CD4-positive, alpha-beta T cell treated with Interleukin-6 for 4 hours (primary cell): ENCODE measurements around the gene TSNAXIP1.
A peak's percentile ranks its signal among the peaks of the same experiment; 100 is the strongest.
"Not testable (repeated sequence)": the region's sequence is repeated elsewhere in the genome, so short reads cannot be mapped to it uniquely, and the experiment has no call there.

Experiments
- DNase-seq: peaks from one replicate; pipeline ENCODE4 v3.0.0-alpha.2; 2020; ENCODE audit warnings: mixed read lengths

TSNAXIP1 gene

GRCh38 chr16:67837190-67837589, 30.5 kb downstream of the TSNAXIP1 start:
- not testable (repeated sequence) for DNase-seq

GRCh38 chr16:67837811-67838210, 31.1 kb downstream of the TSNAXIP1 start:
- DNase-seq: no peak

GRCh38 chr16:67841198-67841815, 34.6 kb downstream of the TSNAXIP1 start:
- no peak for DNase-seq

DNA sequence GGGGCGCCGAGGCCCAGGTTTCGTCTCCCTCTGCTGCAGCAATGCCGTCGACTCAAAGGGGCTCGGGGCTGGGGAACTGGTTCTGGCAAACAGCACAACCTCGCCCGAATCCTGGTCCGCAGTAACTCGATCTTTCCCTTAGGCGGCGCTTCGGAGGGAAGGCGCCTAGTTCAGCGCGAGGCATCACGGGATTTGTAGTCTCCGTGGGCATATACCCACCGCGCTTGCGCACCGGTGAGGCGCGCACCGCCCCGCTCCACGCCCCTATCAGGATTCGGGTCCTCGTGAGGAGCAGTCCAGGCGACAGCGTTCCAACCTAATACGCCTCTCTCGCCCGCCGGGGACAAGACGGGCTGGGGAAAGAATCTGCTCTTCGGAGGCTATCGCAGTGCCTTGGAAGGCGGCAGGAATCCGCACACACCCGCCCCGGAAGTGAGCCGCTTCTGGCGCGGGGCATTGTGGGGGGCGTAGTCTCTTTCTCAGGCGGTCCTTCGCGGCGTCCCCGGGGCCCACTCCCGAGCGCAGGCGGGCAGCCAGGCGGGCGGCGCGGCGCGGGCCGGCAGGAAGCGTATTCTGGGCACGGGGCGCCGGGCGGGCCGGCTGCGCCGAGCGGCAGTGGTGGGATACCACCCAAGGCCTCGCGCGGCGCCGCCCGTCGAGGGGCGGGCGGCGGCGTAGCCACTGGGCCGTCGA, 35.3 kb downstream of the TSNAXIP1 start, which contains the start of gene THAP11:
Gene THAP11, plus strand, starts transcription at position 505 of the 693 bp plus-strand sequence. CDS start 235 bp downstream, outside the sequence.
- DNase-seq: peak; percentile 95

- peak; percentile 69 for DNase-seq
These were observed 36.0 kb downstream of the TSNAXIP1 start for GRCh38 chr16:67842509-67843342.

DNA sequence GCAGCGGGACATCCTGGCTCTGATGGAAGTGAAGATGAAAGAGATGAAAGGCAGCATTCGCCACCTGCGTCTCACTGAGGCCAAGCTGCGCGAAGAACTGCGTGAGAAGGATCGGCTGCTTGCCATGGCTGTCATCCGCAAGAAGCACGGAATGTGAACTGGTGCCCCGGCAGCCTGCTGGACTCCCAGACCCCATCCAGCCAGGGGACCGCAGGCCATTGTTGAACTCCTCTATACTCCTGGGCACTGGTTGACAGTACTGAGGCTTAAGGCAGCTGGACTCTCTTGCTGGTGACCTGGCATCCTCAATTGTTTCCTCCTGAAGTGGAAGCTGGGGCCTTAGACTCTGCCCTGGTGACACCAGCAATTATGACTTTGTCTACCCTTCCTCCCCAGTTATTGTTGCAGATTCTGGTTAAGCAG, 36.7 kb downstream of the TSNAXIP1 start:
- DNase-seq: no peak

GRCh38 chr16:67844497-67844896, 37.8 kb downstream of the TSNAXIP1 start:
- no peak for DNase-seq

GRCh38 chr16:67845291-67846062, 38.8 kb downstream of the TSNAXIP1 start:
- DNase-seq: no peak

DNA sequence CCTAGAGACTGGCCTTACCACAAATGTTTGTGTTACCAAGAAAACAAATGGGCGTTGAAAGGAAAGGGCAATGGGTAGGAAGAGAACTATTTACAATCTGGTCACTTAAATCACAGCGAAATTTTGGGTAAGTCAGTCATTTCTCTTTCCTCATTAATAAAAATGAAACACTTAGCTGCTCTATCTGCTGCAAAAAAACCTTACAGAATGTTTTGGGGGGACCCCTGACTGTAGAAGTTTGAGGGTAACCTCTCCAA, 39.3 kb downstream of the TSNAXIP1 start:
- no peak for DNase-seq

DNA sequence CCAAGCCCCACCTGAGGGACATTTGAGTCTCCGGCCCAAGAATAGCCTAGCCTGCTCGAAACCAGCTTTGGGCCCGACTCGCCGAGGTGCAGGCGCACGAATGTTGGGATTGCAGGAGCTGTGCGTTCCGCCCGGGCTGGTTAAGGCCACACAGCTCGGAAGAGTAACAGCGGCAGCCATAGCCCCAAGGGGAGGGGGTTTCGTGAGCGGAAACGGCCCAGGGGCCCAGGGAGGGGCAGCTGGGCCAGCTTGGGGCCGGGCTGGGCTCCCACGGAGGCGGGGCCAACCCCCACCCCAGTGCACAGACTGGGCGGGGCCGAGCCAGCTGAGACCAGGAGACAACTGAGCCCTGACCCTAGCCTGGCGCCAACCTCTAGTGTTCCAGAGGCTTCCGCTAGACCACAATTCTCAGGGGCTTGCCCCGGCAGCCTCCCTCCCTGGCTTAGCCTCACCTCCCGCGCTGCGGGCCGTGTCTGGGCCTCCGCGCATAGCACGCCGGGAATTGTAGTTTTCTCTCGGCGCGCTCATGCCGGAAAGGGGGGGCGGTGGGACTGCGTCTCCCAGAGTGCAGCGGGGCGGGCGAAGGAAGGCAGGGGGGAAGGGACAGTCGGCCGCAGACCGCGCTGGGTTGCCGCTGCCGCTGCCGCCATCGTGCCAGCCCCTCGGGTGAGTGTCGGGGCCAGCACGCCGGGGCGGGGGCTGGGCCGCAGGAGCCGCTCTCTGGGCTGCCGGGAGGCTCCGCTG, 39.8 kb downstream of the TSNAXIP1 start, which contains the start of gene NUTF2:
Gene NUTF2, plus strand, starts transcription at position 614 of the 744 bp plus-strand sequence. CDS start 18,198 bp downstream, outside the sequence.
- peak; percentile 96 for DNase-seq

DNA sequence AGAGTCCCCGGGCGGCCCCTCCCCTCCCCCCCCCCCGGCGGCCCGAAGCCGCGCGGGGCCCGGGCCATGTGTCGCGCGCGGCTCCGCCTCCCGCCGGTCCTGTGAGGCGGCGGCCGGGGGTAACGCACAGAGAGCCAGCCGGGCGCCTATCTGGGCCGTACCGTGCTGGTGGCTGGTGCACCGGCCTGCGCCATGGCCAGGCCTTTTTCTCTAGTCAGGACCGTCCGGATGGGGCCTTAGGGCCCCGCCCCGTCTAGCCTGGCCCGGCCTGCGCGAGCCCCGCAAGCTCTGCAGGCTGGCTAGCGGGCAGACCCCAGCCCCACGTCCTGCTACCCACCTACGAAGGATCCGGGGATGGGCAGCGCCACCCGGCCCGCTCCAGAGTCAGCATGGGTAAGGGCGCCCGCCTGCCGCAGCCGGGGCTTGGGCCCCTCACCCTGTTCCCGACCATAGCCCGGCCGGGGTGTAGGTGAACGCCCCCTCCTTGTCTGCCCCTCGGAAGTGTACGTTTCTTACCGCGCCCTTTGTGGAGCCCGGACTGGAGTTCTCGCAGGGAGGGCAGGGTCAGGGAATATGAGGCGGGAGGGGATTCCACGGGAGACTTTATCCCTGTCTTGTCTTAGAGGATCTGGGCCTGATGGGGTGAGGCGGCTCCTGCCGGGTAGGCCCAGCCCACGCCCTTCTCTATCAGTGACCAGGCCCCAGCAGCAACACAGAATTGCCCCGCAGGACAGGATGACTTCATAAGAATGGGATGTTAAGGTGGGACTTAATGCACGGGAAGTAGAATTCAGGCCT, 40.6 kb downstream of the TSNAXIP1 start, which contains the start of gene CENPT:
Gene CENPT, minus strand, starts transcription at position 630 of the 798 bp plus-strand sequence. CDS start 13,834 bp downstream, outside the sequence.
- DNase-seq: no peak

DNA sequence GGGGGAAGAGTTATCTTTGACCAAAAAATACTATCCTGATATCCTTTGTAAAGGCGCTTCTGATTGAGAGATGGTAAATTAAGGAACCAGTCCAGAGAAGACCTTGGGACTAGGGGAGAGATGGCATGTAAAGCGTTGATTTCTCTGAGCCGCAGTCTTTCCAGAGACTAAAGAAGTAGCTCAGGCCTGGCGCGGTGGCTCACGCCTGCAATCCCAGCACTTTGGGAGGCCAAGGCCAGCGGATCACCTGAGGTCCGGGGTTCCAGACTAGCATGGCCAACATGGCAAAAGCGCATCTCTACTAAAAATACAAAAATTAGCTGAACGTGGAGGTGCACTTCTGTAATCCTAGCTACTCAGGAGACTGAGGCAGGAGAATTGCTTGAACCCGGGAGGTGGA, 41.4 kb downstream of the TSNAXIP1 start:
- no peak for DNase-seq

GRCh38 chr16:67853670-67854069, 47.0 kb downstream of the TSNAXIP1 start:
- DNase-seq: no peak

DNA sequence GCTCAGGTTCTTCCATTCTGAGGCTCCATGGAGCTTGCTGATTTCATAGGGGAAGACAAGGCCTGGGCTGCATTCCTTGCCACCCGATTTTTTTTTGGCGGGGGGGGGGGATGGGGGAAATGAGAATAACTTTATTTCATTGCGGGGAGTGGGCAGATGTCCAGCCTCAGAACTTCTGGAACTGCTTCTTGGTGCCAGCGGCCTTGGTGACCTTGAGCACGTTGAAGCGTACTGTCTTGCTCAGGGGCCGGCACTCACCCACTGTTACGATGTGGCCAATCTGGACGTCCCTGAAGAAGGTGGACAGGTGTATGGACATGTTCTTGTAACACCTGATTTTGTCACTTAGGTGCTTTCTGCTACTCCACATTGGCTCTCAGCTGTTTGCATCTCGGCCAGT, 49.1 kb downstream of the TSNAXIP1 start:
- DNase-seq: no peak

GRCh38 chr16:67856927-67857546, 50.3 kb downstream of the TSNAXIP1 start:
- DNase-seq: no peak

DNA sequence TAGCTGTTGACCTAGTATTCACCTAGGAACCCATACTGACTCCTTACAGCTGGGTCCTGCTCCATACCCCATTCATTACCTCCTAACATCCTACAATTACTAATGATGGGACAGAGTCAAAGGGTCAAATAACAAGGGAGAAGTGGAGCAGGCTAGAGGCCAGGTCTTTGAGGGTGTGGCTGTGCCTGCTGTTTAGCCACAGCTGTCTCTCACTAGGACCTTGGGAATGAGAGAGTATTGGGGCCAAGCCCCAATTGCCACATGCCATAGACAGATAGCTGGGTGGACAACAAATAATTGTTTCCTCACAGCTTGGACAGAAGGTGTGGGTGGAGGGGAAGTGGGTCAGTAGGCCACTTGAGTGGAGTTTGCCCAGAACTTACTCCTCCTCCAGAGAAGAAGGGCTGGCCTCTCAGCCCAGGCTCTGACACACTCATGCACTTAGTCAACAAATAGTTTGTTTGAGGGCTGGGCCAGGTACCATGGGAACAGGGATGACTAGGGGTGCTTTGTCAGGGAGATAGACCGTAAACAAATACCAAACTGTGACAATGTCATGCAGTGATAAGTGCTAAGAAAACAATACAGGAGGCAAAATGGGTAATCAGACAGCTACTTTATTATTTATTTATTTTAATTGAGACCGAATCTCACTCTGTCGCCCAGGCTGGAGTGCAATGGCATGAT, 51.0 kb downstream of the TSNAXIP1 start:
- peak; percentile 47 for DNase-seq

GRCh38 chr16:67858500-67858899, 51.8 kb downstream of the TSNAXIP1 start:
- no peak for DNase-seq

DNA sequence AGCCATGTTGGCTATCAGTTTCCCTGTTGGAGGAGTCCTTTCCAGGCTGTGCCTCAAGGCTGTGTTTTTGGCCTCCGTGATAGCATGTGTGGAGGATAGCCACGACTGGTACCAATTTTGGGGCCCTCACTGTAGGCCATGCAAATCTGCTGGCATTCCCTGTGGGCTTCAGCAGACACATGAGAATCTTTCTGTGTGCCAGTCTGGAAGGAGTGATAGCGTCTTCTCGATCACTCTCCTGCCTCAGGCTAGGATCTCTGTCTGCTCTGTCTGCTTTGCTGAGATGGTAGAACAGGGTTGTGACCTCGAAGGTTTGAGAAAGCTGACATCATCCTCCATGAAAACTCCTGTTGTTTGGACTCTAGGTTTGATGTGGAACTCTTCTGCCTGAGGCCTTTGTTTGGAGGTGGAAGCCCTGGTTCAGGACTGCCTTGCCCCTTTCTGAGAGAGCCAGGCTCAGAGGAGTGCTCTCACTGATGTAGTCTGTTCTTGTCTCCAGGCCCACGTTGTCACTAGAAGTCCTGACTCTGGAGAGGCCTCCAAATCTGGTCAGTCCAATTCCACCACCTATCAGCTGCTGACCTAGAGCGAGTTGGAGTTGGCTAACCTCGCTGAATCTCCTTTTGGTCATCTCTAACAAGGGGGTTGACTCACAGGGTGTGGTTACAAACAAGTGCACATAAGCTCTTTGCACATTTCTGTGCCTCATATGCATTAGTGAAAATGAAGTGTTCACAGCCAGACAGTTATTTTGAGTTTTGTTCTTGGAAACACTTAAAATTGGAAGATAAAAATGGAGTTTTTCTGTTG, 54.1 kb downstream of the TSNAXIP1 start:
- DNase-seq: no peak

GRCh38 chr16:67861877-67862276, 55.2 kb downstream of the TSNAXIP1 start:
- no peak for DNase-seq
